Heart left ventricle (tissue), 13 donors: Measurements from ENCODE around the gene PRXL2A.

ENCODE experiments used
- POLR2A ChIP-seq, 2 donors: fragments of 450-650 bp; IDR thresholded peaks; one replicate each; pipeline ENCODE4 v1.6.1; 2017; ENCODE audit warnings: antibody characterized with exemption in 2 of 2, mild to moderate bottlenecking in 2 of 2, moderate library complexity in 2 of 2
- TF ChIP-seq, protein P1 (sequence below), 12 donors: fragments of 200-600 bp; sonication (generic) in 4 of 12; IDR thresholded peaks; one replicate each; pipeline versions ENCODE4 v1.5.0 to v1.8.0; 2018 to 2022; ENCODE audit warnings: antibody characterized with exemption in 12 of 12, mild to moderate bottlenecking in 5 of 12
- donor health status: ischemic (EF 13 %, LVEDD 7.1; RV severe dilation, severe dysfunction).
- donor health status: DM: no; HTN: yes; CAD: no.
- donor health status: DM: no; HTN: no; CAD: no.
- donor health status: ischemic (EF 25% LVEDD 6.9; RV normal size, moderate dysfunction).
- donor health status: ischemic (EF 25% LVEDD 5.7; RV mildly dilated, moderate dysfunction).
- donor health status: ischemic (EF 35%, LVEDD 5.7; RV mildly dilated, moderate dysfunction).
- donor health status: nonischemic (EF 11% LVEDD 7.7; RV severe dilation, severe dysfunction).
- donor health status: DM: yes; HTN: yes; CAD: no.
- donor health status: PGD.
- donor health status: ischemic (EF 29% LVEDD 5.4; RV normal size, mild dysfunction).
- donor health status: nonischemic (EF 23%, LVEDD 6.1; RV moderate dilation, normal function).

DNA sequence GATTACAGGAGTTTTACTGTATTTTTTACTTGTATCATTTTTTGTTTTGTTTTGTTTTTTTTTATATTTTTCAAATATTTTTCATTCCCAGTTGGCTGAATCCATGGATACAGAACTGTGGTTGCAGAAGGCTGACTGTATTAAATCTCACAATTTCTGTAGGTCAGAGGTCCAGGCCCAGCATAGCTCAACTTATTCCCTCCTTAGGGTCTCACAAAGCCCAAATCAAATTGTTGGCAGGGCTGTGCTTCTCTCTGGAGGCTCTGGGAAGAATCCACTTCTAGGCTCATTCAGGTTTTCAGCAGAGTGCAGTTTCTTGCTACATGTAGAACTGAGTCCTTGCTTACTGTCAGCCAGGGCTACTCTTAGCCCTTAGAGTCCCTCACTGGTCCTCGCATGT is 68.3 kb downstream of the PRXL2A start:
- TF ChIP-seq, protein P1, sequence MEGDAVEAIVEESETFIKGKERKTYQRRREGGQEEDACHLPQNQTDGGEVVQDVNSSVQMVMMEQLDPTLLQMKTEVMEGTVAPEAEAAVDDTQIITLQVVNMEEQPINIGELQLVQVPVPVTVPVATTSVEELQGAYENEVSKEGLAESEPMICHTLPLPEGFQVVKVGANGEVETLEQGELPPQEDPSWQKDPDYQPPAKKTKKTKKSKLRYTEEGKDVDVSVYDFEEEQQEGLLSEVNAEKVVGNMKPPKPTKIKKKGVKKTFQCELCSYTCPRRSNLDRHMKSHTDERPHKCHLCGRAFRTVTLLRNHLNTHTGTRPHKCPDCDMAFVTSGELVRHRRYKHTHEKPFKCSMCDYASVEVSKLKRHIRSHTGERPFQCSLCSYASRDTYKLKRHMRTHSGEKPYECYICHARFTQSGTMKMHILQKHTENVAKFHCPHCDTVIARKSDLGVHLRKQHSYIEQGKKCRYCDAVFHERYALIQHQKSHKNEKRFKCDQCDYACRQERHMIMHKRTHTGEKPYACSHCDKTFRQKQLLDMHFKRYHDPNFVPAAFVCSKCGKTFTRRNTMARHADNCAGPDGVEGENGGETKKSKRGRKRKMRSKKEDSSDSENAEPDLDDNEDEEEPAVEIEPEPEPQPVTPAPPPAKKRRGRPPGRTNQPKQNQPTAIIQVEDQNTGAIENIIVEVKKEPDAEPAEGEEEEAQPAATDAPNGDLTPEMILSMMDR (IDR thresholded peaks at IDR 0.05) = no peak
- TF ChIP-seq POLR2A (IDR thresholded peaks at IDR 0.05) = no peak
